Smooth muscle cell (in vitro differentiated cells): ENCODE measurements around the gene PHACTR1. TPM values are rescaled to one million over a fixed set of nuclear protein-coding genes. Genes with fewer than 3 reads are reported as not detected.

Source experiments
- DNase-seq: peaks from one replicate; lab custom pipeline; 2025; ENCODE audit not compliant: unreplicated experiment; lab: John Stamatoyannopoulos, UW
- H2AFZ ChIP-seq: fragments of 200-600 bp; sonication (generic); 2 replicates; pipeline ENCODE4 v1.6.0; 2016; ENCODE audit warnings: antibody characterized with exemption, low read depth, mild to moderate bottlenecking
- H3F3A ChIP-seq: fragments of 200-600 bp; sonication (generic); 2 replicates; pipeline ENCODE4 v1.6.0; 2017; ENCODE audit warnings: antibody characterized with exemption, low read depth
- H3K27ac ChIP-seq: fragments of 200-600 bp; sonication (generic); 2 replicates; pipeline ENCODE4 v1.5.1; 2016; ENCODE audit warnings: low read depth, mild to moderate bottlenecking
- H3K27me3 ChIP-seq: fragments of 200-600 bp; sonication (generic); 2 replicates; pipeline ENCODE4 v1.6.1; 2016; ENCODE audit warnings: low read depth, mild to moderate bottlenecking
- H3K36me3 ChIP-seq: fragments of 200-600 bp; sonication (generic); 2 replicates; pipeline ENCODE4 v1.5.1; 2016; ENCODE audit warnings: low read depth
- H3K4me1 ChIP-seq: fragments of 200-600 bp; sonication (generic); 2 replicates; pipeline ENCODE4 v1.5.1; 2016; ENCODE audit warnings: low read depth
- H3K4me2 ChIP-seq: fragments of 200-600 bp; sonication (generic); 2 replicates; pipeline ENCODE4 v1.6.0; 2016; ENCODE audit warnings: mild to moderate bottlenecking
- H3K4me3 ChIP-seq: fragments of 200-600 bp; sonication (generic); 2 replicates; pipeline ENCODE4 v1.5.1; 2016; ENCODE audit warnings: mild to moderate bottlenecking
- H3K79me2 ChIP-seq: fragments of 200-600 bp; sonication (generic); 2 replicates; pipeline ENCODE4 v1.6.0; 2016; ENCODE audit warnings: low read depth, mild to moderate bottlenecking
- H3K9ac ChIP-seq: fragments of 200-600 bp; sonication (generic); 2 replicates; pipeline ENCODE4 v1.6.0; 2016; ENCODE audit warnings: low read depth
- H3K9me3 ChIP-seq: fragments of 200-600 bp; sonication (generic); replicated peaks from 2 replicates; pipeline ENCODE4 v1.5.1; 2016; ENCODE audit warnings: low read depth
- H4K20me1 ChIP-seq: fragments of 200-600 bp; sonication (generic); 2 replicates; pipeline ENCODE4 v1.6.0; 2016; ENCODE audit warnings: low read depth
- CTCF ChIP-seq: fragments of 200-600 bp; sonication (generic); IDR thresholded peaks from 2 replicates; pipeline ENCODE4 v1.5.1; 2017; ENCODE audit warnings: borderline replicate concordance, mild to moderate bottlenecking, antibody characterized with exemption; ENCODE audit not compliant: insufficient read depth, poor library complexity, severe bottlenecking
- WGBS: methylation state at CpG from one replicate; pipeline ENCODE4 v1.1.7; 2016; ENCODE audit warnings: low lambda C conversion rate; 5-methylcytosine and 5-hydroxymethylcytosine counted together
- polyA plus RNA-seq: library from polyadenylated mRNA; unstranded; fragments of >200 nt; fragmentation: Nextera tagmentation; extraction: Ambion mirVana; gene quantifications from 2 replicates; pipeline ENCODE4 v1.2.1, GENCODE V29; 2016
- total RNA-seq: library from RNA; depleted of rRNA; stranded (reverse); fragments of >200 nt; gene quantifications from 2 replicates; pipeline ENCODE4 v1.2.3, GENCODE V29; 2014

PHACTR1 gene
- total and polyA plus RNA-seq, 2 experiments from 2014 or later, result 0.09 to 0.67 TPM

- DNase-seq, result no peak
- no peaks in the 10 kb centered on the region for H3F3A ChIP-seq
- H3K36me3 ChIP-seq, result no peaks in the 10 kb centered on the region
- H3K4me1 ChIP-seq, result no peaks in the 10 kb centered on the region
- peaks cover 55% of the 10 kb centered on the region for H3K27me3 ChIP-seq
- TF ChIP-seq CTCF, result no peak
- H4K20me1 ChIP-seq, result no peaks in the 10 kb centered on the region
- H3K4me2 ChIP-seq, result peak overlapping the region; percentile 81
- no peaks in the 10 kb centered on the region for H3K79me2 ChIP-seq
- no peaks in the 10 kb centered on the region for H3K9me3 ChIP-seq
- H3K9ac ChIP-seq, result no peak overlapping the region
- no peak overlapping the region for H3K27ac ChIP-seq
- H2AFZ ChIP-seq, result no peak overlapping the region
- 1% methylated on average over 40 of the region's 75 CpGs for WGBS
- H3K4me3 ChIP-seq, result peak overlapping the region; percentile 41
Measured at GRCh38 chr6:12749531-12750379, 33.2 kb downstream of the PHACTR1 start.

GRCh38 chr6:12750416-12750815 is 33.8 kb downstream of the PHACTR1 start:
- no peaks in the 10 kb centered on the region for H3K9me3 ChIP-seq
- H3K27ac ChIP-seq, result no peak overlapping the region
- H3K9ac ChIP-seq, result no peak overlapping the region
- DNase-seq, result no peak
- TF ChIP-seq CTCF, result no peak
- no peak overlapping the region for H3K4me3 ChIP-seq
- H3K79me2 ChIP-seq, result no peaks in the 10 kb centered on the region
- 40% methylated on average over 4 of the region's 4 CpGs for WGBS
- H3K36me3 ChIP-seq, result no peaks in the 10 kb centered on the region
- no peaks in the 10 kb centered on the region for H3K4me1 ChIP-seq
- H2AFZ ChIP-seq, result no peak overlapping the region
- peaks cover 55% of the 10 kb centered on the region for H3K27me3 ChIP-seq
- H4K20me1 ChIP-seq, result no peaks in the 10 kb centered on the region
- no peaks in the 10 kb centered on the region for H3F3A ChIP-seq
- peak overlapping the region; percentile 81 for H3K4me2 ChIP-seq

- 61% methylated on average over 10 of the region's 10 CpGs for whole genome bisulfite sequencing
- Histone ChIP-seq H3K79me2 (no peaks in the 10 kb centered on the region), H3K4me3 (no peak overlapping the region), H3K9ac (no peak overlapping the region), H3F3A (no peaks in the 10 kb centered on the region), H3K27me3 (peaks cover 48% of the 10 kb centered on the region), H2AFZ (no peak overlapping the region), H4K20me1 (no peaks in the 10 kb centered on the region), H3K9me3 (no peaks in the 10 kb centered on the region), H3K4me2 (no peak overlapping the region), H3K36me3 (no peaks in the 10 kb centered on the region), H3K27ac (no peak overlapping the region), H3K4me1 (no peaks in the 10 kb centered on the region)
- no peak for TF ChIP-seq CTCF
- DNase-seq, result peak; percentile 15
Measured at GRCh38 chr6:12751694-12752325, 35.2 kb downstream of the PHACTR1 start.
